Epithelial cell of esophagus (primary cell): ENCODE measurements around the gene WDPCP.

Experiments used
- DNase-seq: peaks from one replicate; pipeline ENCODE4 v3.0.0; 2010; ENCODE audit warnings: low read depth
- H3K4me3 ChIP-seq: 2 replicates; pipeline ENCODE4 v1.5.1; 2011; ENCODE audit warnings: mild to moderate bottlenecking, low read length, control low read depth
- TF ChIP-seq, protein P1 (sequence below): IDR thresholded peaks from 2 replicates; pipeline ENCODE4 v1.5.1; 2011; ENCODE audit warnings: low read depth, mild to moderate bottlenecking, low read length, control low read depth, inconsistent platforms; ENCODE audit not compliant: insufficient read depth; ENCODE audit errors: missing control alignments

WDPCP gene

GRCh38 chr2:63591566-63592175 is 3.4 kb upstream of the WDPCP start:
- no peak for DNase-seq

DNA sequence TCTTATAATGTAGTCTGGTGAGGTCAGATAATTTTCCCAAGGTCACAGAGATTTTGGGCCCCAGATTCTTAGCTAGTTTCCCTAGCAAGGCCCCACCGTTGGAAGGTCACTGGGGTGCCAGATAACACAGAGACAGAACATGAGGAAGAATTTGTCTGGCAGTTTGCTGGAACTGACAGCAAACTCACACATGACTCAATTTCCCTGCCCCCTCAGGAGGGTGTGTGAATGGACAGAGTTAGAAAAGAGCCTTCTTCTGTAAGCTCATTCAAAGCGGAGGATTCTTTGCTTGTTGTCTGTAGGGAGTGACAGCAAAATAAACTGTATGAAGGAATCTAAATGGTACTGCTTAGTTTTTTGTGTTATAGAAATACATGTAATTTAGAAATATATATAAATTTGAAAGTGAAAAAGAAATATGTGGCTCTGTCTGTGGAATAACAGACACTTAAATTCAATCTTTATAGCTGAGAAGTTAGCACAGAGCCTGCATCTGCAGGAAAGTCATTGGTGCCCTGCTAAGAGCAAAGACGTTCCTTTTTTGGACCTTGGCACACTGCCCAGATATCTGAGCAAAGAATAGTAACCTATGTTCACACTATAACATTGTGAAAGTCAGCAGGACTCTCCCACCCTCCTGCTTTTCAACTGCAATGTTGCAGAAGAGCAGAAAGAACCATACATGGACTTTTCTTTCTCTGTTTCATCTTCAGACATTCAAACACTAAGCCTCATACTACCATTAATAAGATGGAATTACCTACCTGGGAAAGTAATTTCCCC is 2.5 kb upstream of the WDPCP start:
- TF ChIP-seq, protein P1, sequence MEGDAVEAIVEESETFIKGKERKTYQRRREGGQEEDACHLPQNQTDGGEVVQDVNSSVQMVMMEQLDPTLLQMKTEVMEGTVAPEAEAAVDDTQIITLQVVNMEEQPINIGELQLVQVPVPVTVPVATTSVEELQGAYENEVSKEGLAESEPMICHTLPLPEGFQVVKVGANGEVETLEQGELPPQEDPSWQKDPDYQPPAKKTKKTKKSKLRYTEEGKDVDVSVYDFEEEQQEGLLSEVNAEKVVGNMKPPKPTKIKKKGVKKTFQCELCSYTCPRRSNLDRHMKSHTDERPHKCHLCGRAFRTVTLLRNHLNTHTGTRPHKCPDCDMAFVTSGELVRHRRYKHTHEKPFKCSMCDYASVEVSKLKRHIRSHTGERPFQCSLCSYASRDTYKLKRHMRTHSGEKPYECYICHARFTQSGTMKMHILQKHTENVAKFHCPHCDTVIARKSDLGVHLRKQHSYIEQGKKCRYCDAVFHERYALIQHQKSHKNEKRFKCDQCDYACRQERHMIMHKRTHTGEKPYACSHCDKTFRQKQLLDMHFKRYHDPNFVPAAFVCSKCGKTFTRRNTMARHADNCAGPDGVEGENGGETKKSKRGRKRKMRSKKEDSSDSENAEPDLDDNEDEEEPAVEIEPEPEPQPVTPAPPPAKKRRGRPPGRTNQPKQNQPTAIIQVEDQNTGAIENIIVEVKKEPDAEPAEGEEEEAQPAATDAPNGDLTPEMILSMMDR = no peak
- H3K4me3 ChIP-seq = no peak overlapping the region
- no peak for DNase-seq

More at GRCh38 chr2:63591566-63592175, 3.4 kb upstream of the WDPCP start:
- H3K4me3 ChIP-seq = no peak overlapping the region
- TF ChIP-seq, protein P1 = no peak

- DNase-seq = no peak
- peak overlapping the region; percentile 69 for H3K4me3 ChIP-seq
- TF ChIP-seq, protein P1 = no peak
Measured at GRCh38 chr2:63589148-63589958, 1.1 kb upstream of the WDPCP start.

GRCh38 chr2:63587814-63588384 is 378 bp downstream of the WDPCP start:
- H3K4me3 ChIP-seq = peak overlapping the region; percentile 69
- DNase-seq = no peak
- TF ChIP-seq, protein P1 = no peak

GRCh38 chr2:63582873-63583272 is 5.4 kb downstream of the WDPCP start:
- TF ChIP-seq, protein P1 = no peak
- DNase-seq = no peak

DNA sequence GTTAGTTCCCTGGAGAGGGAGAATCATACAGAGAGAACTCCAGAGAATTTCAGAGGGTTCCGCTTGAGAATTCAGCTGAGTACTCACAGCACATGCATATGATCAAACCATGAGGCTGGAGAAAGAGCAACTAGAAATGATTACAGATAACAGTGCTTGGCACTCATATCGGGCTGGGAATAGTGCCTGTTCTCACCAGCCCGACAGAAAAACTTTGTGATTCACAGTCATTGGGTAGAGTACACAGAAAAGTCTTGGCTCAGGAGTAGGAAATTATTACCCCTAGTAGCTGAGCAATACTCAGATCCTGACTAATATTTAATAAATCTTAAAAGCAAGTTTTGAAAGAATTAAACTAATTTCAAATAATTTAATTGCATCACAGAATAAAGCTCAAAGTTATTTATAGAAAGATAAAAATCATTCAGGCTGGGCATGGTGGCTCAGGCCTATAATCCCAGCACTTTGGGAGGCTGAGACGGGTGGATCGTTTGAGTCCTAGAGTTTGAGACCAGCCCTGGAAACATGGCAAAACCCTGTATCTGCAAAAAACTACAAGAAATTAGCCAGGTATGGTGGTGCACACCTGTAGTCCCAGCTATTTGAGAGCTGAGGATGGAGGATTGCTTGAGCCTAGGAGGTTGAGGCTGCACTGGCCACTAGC is 6.8 kb downstream of the WDPCP start:
- DNase-seq = peak; percentile 40
- no peak overlapping the region for H3K4me3 ChIP-seq
- TF ChIP-seq, protein P1 = no peak

More at GRCh38 chr2:63582873-63583272, 5.4 kb downstream of the WDPCP start:
- no peak overlapping the region for H3K4me3 ChIP-seq
